ENCODE measurements around the gene TESK2.
"Not testable (repeated sequence)": the region's sequence is repeated elsewhere in the genome, so short reads cannot be mapped to it uniquely, and the experiment has no call there.

TESK2 gene

DNA sequence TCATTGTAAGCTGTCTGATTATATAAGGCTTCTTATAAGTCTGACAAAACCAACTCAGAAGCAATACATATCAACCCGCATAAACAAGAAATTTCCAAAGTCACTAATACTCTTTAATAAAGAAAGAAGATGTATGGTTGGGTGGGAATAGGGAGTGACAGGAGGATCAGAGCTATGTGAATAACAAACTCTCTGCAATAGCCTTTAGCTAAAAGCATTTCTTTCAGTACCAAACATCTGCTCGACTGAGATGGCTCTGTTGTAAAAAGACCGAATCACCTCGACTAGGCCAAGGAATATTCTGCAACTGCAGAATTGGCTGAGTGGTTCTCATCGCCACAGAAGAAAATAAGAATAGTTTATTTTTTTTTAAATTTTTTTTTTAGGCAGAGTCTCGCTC is 111.4 kb downstream of the TESK2 start:
- FAIRE-seq (no peak), DNase-seq (ENCODE audit: low spot score) (no peak)

DNA sequence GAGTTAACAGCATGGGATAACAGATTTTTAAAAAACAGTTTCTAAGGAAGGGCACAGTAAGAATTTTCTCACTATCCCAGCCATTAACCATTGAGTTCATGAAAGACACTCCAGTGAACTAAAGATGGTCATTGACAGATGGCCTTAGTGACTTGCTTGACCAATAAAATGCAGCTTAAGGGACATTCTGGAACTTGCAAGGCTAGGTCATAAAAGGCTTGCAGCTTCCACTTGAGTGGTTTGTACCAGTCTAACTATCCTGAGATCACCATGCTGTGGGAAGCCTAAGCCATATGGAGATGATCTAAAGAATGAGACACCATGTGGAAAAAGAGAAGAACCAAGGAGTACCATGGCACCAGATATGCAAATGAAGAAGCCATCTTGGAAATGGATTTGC is 112.8 kb downstream of the TESK2 start:
- no peak for DNase-seq (ENCODE audit: low spot score)
- FAIRE-seq, result no peak

DNA sequence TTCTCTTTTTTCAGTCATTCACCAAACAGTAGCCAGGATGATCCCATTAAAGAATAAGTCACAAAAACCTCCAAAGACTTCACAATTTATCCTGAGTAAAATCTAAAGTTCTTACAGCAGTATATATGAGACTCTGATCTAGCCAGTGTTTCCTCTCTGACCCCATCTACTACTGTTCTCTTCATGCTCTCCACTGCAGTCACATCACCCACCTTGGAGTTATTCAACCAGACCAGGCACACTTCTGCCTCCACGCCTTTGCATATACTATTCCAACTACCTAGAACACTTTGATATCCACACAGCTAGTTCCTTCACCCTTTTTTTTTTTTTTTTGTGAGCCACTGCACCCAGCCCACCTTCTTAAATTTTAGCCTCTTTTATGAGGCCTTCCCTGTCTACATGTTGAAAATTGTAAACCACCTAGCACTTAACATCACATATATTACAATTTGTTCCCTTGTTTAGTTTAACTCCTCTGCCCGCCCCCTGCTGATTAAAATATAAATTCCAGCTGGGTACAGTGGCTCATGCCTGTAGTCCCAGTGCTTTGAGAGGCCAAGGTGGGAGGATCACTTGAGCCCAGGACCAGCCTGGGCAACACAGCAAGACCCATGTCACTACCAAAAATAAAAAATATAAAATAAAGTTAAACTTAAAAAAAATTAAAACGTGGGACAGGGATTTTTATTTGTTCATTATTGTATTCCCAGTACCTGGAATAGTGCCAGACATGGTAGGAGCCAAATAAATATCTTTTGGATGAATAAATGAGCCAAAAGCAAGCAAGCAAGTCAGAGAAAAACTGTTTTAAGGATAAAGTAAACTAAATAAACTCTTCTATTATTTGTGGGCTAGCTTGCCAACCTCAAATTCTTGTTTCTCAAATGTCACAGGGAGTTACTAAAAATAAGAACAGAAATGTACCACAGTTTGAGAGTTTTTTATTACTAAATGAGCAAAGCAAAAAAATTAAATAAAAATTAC is 115.6 kb downstream of the TESK2 start:
- DNase-seq (ENCODE audit: low spot score), result no peak
- no peak for FAIRE-seq

DNA sequence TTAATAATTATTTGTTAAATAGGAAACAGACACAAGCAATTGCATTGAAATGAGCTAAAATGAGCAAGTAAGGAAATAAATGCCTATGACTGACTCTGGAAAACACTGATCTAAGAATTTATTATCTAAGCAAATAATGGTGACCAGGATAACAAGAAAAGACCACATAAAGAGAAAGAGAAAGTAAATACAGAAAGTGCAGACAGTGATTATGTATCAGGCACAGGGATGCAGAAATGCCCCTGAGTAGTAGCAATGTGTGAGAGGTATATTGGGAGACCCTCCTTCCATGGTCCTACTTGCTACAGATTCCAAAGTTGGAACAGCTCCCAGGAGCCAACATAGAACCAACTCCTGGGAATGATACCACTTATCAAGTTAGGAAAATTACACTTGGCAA is 117.4 kb downstream of the TESK2 start:
- FAIRE-seq, result no peak
- DNase-seq (ENCODE audit: low spot score), result no peak

DNA sequence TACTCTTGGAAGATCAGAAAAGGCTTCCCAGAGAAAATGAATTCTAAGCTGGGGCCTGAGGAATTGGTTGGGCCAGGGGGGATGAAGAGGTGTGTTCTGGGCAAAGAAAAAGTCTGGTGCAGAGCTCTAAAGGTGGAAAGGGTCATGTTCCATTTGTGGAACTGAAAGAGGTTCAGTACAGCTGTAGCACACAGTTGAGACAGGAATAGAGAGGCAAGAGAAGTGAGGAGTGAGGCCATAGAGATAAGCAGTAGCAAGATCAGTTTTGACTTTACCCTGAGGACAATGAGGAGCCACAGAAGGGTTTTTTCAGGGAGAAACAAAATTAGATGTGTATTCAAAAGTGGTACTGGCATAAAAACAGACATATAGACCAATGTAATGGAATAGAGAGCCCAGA is 120.4 kb downstream of the TESK2 start:
- FAIRE-seq, result no peak
- DNase-seq (ENCODE audit: low spot score), result no peak

DNA sequence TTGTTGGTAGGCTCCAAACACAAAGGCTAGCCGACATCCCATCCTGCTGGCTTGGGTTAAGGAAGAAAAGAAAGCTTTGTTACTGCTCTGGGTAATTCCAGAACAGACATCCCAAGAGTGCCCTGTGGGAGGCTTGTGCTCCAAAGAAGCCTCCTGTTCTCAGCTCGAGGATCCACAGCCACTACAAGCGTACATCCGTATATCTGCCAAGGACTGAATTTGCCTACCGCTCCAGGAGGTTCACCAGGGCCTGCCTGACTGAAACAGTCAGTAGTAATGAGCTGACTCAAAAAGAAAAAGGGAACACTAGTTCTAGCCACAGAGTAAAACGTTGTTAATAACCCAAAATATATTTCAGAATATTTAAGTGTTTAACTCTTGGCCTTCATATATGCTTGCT is 125.9 kb downstream of the TESK2 start:
- no peak for DNase-seq (ENCODE audit: low spot score)
- no peak for FAIRE-seq

DNA sequence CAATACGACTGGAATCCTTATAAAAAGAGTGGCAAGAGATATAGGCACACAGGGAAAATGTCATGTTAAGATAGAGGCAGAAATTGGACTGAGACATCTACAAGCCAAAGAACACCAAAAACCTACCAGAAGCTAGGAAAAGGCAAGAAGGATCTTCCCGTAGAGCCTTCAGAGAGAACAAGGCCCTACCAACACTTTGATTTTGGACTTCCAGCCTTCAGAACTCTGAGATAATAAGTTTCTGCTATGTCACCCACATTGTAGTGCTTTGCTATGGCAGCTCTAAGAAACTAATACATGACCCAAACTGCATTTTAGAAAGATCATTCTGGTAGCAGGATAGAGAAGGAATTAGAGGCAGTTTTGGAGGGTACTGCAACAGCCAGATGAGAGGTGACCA is 126.7 kb downstream of the TESK2 start:
- no peak for FAIRE-seq

DNA sequence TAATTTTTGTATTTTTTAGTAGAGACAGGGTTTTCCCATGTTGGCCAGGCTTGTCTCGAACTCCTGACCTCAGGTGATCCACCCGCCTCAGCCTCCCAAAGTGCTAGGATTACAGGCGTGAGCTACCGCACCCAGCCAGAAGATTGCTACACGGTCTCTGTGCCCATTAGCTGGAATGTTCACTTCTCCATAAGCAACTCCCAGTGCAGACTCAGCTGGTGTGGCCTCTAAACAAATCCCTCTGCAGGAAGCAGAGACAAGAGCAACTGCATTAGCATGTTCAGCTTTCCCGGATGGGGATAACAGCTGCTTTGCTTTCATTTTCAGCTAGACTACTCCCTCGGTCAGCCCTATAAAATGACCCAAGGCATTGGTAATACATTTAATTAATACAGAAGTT is 130.0 kb downstream of the TESK2 start:
- not testable (repeated sequence) for FAIRE-seq; DNase-seq (ENCODE audit: low spot score)

More for the DNA sequence above, 126.7 kb downstream of the TESK2 start:
- DNase-seq (ENCODE audit: low spot score), result no peak

DNA sequence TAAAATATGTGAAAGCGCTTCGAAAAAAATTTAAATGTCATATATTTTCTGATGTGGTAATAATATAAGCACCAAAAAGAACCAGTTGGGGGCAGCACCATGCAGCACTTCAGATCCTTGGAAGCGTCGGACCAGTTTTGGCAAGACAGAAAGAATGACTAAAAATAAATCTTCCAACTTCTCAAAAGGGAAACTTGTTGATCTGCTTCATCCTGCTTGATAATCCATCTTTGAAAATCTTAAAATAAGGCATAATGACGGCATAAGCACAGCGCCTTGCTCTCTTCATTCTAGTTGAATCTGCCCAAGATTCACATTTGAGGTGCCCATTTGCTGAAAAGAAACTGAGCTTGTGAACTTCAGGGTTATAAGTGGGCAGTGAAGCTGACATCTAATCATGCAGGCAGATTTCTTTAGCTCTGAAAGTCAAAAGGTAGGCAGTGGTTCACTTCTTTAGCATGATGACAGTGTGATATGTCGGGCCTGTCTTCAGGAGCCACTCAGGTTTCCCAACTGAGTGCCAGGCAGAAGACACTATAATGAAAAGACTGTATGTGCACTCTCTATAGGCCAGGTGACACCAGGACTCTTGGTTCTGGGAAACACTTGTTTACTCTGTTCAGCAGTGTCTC is 131.0 kb downstream of the TESK2 start:
- DNase-seq (ENCODE audit: low spot score), result peak; percentile 47
- FAIRE-seq, result no peak

DNA sequence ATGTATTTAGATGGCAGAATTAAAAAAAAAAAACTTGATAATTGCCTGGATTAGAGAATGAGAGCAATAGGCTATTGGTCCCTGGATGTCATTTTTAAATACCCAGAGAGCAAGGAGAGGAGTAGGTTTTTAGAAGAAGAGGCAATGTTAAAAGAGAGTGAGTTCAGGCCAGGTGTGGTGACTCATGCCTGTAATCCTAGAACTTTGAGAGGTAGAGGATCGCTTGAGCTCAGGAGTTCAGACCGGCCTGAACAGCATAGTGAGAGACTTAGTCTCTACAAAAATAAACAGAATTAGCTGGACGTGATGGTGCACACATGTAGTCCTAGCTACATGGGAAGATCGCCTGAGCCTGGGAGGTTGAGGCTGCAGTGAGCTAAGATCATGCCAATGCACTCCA is 134.8 kb downstream of the TESK2 start:
- DNase-seq (ENCODE audit: low spot score) (no peak), FAIRE-seq (no peak)

DNA sequence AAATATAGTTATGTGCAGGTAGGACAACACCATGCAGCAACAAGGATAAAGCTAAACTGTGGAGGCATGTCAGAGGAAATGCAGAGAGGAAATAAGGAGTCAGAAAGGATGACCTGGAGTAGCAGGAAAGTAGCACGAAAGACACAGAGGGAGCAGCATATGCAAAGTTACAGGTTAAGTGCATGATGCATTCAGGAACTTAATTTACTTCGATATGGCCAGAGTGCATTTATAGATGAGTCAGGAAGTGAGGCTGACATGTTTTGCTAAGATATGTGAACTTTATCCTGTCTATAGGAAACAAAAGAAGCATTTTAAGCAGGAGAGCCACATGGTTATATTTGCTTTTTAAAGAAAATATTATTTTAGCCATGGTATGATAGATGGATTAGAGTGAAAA is 135.3 kb downstream of the TESK2 start:
- no peak for FAIRE-seq
- no peak for DNase-seq (ENCODE audit: low spot score)

DNA sequence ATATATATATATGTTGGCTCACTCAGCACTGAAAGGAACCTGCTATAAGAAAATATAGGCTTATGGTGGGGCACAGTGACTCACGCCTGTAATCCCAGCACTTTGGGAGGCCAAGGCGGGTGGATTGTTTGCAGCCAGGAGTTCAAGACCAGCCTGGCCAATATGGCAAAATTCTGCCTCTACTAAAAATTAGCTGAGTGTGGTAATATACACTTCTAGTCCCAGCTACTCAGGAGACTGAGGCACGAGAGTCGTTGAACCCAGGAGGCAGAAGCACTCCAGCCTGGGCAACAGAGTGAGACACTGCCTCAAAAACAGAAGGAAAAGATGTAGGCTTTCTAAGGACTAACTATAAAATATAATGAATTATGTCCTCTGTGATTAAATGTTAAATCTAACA is 136.1 kb downstream of the TESK2 start:
- FAIRE-seq (no peak), DNase-seq (ENCODE audit: low spot score) (no peak)

DNA sequence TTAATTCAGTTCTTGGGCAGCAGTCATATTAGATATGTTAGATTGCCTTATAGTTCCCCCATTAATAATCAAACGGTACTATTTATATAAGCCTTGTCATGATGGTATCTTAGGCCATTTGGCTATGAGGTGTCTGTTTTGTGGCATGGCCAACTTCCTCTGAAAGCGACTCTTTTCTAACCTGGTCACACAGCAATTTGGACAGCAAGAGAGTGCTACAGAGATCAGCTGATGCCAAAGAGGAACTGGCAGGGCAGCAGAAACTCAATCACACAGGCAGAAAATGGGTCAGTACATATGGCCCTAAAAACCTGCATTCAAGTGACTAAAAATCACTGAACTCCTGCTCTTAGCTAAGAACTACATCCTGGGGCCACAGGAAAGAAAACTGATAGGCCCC is 137.3 kb downstream of the TESK2 start:
- DNase-seq (ENCODE audit: low spot score), result no peak
- no peak for FAIRE-seq

DNA sequence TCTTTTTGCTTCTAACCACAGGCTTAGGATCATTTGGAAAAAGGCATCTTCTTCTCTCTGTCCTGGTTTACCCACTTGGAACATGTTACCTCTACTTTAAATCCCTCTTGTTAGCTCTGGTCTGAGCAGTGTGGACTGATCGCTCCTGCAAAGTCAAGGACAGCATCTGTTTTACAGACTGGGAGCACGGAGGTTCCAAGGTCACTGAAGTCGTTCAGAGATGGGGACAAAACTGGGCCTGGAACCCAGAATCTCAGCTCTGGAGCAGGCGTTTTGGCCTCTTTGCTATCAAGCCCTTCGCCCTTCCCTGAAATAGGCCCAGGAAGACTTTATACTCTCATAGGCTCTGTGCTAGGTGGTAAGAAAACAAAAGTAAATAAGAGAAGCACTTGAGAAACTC is 139.5 kb downstream of the TESK2 start:
- no peak for DNase-seq (ENCODE audit: low spot score)
- FAIRE-seq, result no peak

DNA sequence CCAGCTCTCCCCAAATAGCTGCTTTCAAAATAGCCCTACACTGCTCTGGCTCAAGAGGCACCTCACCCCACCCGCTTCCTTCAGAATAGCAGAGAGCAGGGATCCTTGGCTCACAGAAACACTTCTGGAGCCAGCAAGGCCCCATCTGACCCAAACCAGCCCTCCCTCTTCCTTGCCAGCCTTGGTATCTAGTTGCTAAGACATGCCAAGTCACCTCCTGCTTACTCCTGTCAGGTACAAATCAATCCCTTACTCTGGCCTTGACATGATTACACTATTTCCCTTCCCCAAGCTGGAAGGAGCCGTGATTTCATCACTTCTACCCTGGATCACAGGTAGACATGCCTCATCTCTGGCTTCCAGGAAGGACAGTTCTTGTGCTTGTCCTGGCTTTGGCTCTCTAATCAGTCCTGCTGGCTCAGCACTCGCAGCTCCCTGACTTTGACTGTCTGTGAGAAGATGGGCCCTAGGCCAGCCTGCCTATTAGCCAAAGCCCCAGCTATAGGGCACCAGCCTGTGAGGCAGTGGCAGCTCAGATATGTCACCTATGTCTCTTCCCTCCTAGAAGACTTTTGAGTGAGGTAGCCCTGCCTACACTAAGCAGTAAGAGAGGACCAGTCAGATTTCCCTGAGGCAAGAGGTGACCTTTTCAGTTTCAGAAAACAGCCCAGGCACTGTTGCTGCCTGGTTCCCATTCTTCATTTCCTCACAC is 141.8 kb downstream of the TESK2 start:
- FAIRE-seq, result no peak
- DNase-seq (ENCODE audit: low spot score), result no peak

DNA sequence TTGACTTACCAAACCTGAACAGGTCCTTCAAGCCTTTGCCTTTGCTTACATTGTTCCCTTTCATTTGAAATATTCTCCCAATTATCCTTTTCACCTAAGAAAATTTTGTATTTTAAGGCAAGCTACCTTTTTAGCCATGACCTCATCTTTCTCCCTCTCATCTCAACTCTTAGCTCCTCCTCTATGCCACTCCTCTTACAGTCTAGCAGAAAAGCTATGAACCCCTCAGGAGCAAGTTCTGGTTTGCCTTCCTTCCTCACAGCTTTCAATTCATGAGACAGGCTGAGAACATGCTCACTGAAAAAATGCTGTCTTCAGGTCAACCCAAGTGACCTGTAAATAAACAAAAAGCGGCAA is 142.4 kb downstream of the TESK2 start:
- no peak for FAIRE-seq

DNA sequence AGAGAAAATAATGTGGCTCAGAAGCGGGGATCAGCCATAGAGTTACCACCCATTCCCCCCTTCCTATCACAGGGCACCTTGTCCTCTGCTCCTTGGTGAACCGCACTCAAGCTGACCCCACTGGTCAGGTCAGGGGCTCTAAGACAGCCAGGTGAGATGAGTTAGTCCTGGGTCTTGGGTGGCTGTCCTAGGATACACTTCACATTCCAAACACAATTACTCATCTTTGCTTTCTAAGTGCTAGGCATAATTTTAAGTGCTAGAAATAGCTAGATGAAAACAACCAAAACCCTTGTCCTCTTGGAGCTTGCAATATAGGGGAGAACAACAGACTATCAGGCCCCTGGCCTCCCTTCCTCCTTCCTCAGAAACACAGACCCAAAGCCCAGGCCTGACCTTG is 142.9 kb downstream of the TESK2 start:
- DNase-seq (ENCODE audit: low spot score) (peak; percentile 48), FAIRE-seq (no peak)

More for the DNA sequence above, 142.4 kb downstream of the TESK2 start:
- no peak for DNase-seq (ENCODE audit: low spot score)

DNA sequence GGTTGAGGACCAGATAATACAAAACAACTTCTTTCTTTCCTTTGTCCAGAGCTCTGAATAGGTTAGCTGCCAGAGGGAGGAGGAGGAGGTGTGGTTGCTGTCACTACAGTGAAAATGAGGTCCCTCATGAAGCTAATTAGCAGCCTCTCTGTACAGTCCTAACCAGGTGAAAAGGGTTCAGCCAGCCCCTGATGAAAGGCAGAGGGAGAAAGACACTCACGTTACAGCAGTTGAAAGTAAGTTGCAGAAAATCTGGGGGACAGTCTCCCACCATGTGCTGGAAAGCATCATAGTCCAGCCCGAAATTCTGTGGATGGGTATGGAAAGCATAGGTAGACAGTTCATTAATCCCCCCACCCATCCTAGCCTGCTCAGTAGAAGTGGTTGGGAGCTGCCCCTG is 144.5 kb downstream of the TESK2 start:
- FAIRE-seq (no peak), DNase-seq (ENCODE audit: low spot score) (no peak)

DNA sequence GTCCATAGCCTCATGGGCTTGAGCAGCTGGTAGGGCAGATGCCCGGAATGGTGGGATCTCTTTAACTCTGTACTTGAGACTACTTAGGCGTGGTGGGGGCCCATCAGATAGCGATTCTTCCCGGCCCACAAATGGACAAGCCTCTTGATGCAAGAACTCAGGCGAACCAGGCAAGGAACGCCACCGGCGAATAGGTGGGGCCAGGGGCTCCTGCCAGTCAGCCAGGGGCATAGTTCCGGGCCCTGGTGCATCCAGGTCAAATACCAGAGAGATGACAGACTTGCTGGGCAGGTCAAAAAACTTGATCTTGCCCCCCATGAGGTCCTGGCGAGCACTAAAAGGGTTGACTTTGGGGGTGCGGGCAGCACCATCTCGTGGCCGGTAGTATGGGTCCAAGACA is 145.9 kb downstream of the TESK2 start:
- no peak for FAIRE-seq
- no peak for DNase-seq (ENCODE audit: low spot score)

DNA sequence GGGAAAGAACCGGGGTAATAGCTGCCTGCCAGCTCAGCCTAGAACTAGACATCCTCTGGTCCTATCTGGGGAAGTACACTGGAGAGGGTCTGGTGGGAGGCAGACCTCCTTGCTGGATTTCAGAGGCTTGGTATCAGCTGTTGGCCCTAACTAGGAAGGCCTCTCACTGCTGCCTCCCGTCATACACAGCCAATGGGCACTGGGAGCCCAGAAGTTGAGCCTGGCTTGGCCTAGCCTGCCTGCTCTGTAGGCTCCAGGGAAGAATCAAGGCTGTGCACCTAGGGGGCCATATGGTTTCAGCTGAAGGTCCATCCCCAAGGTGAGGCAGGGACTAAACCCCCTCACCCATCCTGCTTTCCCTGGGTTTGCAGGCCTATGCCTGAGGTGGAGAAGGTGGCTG is 146.5 kb downstream of the TESK2 start:
- DNase-seq (ENCODE audit: low spot score) (no peak), FAIRE-seq (no peak)

DNA sequence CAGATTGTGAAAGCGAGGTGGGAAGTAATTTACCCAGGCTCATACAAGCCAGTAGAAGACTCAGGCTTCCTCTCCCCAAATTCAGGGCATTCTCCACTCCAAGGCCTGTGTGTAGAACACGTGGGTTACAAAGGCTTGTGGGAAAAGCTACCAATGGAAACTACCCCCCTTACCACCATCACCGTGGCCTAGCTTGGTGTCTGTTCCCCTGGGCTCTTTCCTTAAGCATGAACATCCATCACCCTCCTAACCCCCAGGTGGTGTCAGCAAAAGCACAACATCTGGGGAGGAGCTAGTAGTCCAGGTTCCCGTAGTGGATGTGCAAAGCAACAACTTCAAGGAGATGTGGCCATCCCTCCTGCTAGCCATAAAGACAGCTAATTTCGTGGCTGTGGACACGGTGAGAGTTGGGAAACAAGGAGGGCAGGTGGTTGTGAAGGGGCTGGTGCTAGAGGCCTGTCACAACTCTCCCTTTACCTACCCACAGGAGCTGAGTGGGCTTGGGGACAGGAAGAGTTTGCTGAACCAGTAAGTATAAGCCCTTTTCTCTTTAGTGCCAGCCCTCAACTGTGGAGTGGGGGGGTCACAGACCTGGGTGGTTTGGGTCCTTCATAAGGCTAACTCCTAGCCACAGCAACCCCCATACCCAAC is 150.0 kb downstream of the TESK2 start:
- DNase-seq (ENCODE audit: low spot score) (no peak), FAIRE-seq (peak; percentile 27)

Data from urothelium cell line (cell line).